ENCODE measurements around the gene MAP1B.
"Not testable (repeated sequence)": the region's sequence is repeated elsewhere in the genome, so short reads cannot be mapped to it uniquely, and the experiment has no call there.

MAP1B gene

GRCh38 chr5:72170101-72170500 lies 62.8 kb downstream of the MAP1B start:
- TF ChIP-seq CTCF (IDR thresholded peaks at IDR 0.05; ENCODE audit: borderline replicate concordance, control extremely low read depth, extremely low read depth, insufficient read depth, missing control alignments) = no peak
- no peak for DNase-seq (ENCODE audit: low spot score)
- in situ Hi-C loops (cut with MboI; ENCODE audit: low sequenced_read_pairs, unreplicated experiment) = no loop called here

GRCh38 chr5:72171181-72171580 lies 63.9 kb downstream of the MAP1B start:
- DNase-seq (ENCODE audit: low spot score); in situ Hi-C loops (cut with MboI; ENCODE audit: low sequenced_read_pairs, unreplicated experiment): not testable (repeated sequence)

- in situ Hi-C loops (cut with MboI; ENCODE audit: low sequenced_read_pairs, unreplicated experiment) = no loop called here
- no peak for TF ChIP-seq CTCF (IDR thresholded peaks at IDR 0.05; ENCODE audit: borderline replicate concordance, control extremely low read depth, extremely low read depth, insufficient read depth, missing control alignments)
- peak; percentile 45 for DNase-seq (ENCODE audit: low spot score)
Observed at GRCh38 chr5:72171667-72172066, 64.4 kb downstream of the MAP1B start.

GRCh38 chr5:72172786-72173185 lies 65.5 kb downstream of the MAP1B start:
- no peak for TF ChIP-seq CTCF (IDR thresholded peaks at IDR 0.05; ENCODE audit: borderline replicate concordance, control extremely low read depth, extremely low read depth, insufficient read depth, missing control alignments)
- in situ Hi-C loops (cut with MboI; ENCODE audit: low sequenced_read_pairs, unreplicated experiment) = no loop called here
- DNase-seq (ENCODE audit: low spot score) = no peak

- in situ Hi-C loops (cut with MboI; ENCODE audit: low sequenced_read_pairs, unreplicated experiment) = no loop called here
- DNase-seq (ENCODE audit: low spot score) = no peak
- TF ChIP-seq CTCF (IDR thresholded peaks at IDR 0.05; ENCODE audit: borderline replicate concordance, control extremely low read depth, extremely low read depth, insufficient read depth, missing control alignments) = no peak
Observed at GRCh38 chr5:72177538-72177937, 70.3 kb downstream of the MAP1B start.

GRCh38 chr5:72179028-72179815 lies 71.9 kb downstream of the MAP1B start:
- in situ Hi-C loops (cut with MboI; ENCODE audit: low sequenced_read_pairs, unreplicated experiment) = no loop called here
- no peak for TF ChIP-seq CTCF (IDR thresholded peaks at IDR 0.05; ENCODE audit: borderline replicate concordance, control extremely low read depth, extremely low read depth, insufficient read depth, missing control alignments)
- no peak for DNase-seq (ENCODE audit: low spot score)

- DNase-seq (ENCODE audit: low spot score) = no peak
- in situ Hi-C loops (cut with MboI; ENCODE audit: low sequenced_read_pairs, unreplicated experiment) = no loop called here
- no peak for TF ChIP-seq CTCF (IDR thresholded peaks at IDR 0.05; ENCODE audit: borderline replicate concordance, control extremely low read depth, extremely low read depth, insufficient read depth, missing control alignments)
Observed at GRCh38 chr5:72179816-72180440, 72.7 kb downstream of the MAP1B start.

All from GM13976 (cell line).